Bronchial epithelial cell (primary cell): ENCODE measurements around the gene CHKA. TPM values are rescaled to one million over a fixed set of nuclear protein-coding genes. Genes with fewer than 3 reads are reported as not detected.

Source experiments
- DNase-seq: peaks from one replicate; pipeline ENCODE4 v3.0.0-alpha.2; 2010; ENCODE audit warnings: low read depth
- FAIRE-seq: peaks from 2 replicates; lab custom pipeline; 2011; peaks lifted over from hg19 to GRCh38; lab: Jason Lieb, UNC
- H3K27me3 ChIP-seq: 2 replicates; pipeline ENCODE4 v1.5.1; 2011; ENCODE audit warnings: low read length; ENCODE audit not compliant: control insufficient read depth, insufficient read depth
- H3K36me3 ChIP-seq: 2 replicates; pipeline ENCODE4 v1.5.1; 2011; ENCODE audit warnings: low read length; ENCODE audit not compliant: control insufficient read depth, insufficient read depth
- H3K4me3 ChIP-seq: 2 replicates; pipeline ENCODE4 v1.5.1; 2011; ENCODE audit warnings: mild to moderate bottlenecking, low read depth, low read length, control low read depth
- total RNA-seq: library from RNA; depleted of rRNA; stranded (reverse); fragments of >200 nt; gene quantifications from 2 replicates; pipeline ENCODE4 v1.2.1, GENCODE V29; 2014
- TF ChIP-seq, protein P1 (sequence below): IDR thresholded peaks from 2 replicates; pipeline ENCODE4 v1.5.1; 2011; ENCODE audit warnings: mild to moderate bottlenecking, moderate library complexity, low read length, control low read depth, inconsistent platforms; ENCODE audit not compliant: insufficient read depth, severe bottlenecking

CHKA gene
- total RNA-seq, 1 donor from 2014 or later = 7.4 TPM

- Histone ChIP-seq H3K4me3 (peak overlapping the region; percentile 32), H3K27me3 (no peaks in the 10 kb centered on the region), H3K36me3 (no peaks in the 10 kb centered on the region)
- DNase-seq (no peak), FAIRE-seq (no peak)
- TF ChIP-seq, protein P1, sequence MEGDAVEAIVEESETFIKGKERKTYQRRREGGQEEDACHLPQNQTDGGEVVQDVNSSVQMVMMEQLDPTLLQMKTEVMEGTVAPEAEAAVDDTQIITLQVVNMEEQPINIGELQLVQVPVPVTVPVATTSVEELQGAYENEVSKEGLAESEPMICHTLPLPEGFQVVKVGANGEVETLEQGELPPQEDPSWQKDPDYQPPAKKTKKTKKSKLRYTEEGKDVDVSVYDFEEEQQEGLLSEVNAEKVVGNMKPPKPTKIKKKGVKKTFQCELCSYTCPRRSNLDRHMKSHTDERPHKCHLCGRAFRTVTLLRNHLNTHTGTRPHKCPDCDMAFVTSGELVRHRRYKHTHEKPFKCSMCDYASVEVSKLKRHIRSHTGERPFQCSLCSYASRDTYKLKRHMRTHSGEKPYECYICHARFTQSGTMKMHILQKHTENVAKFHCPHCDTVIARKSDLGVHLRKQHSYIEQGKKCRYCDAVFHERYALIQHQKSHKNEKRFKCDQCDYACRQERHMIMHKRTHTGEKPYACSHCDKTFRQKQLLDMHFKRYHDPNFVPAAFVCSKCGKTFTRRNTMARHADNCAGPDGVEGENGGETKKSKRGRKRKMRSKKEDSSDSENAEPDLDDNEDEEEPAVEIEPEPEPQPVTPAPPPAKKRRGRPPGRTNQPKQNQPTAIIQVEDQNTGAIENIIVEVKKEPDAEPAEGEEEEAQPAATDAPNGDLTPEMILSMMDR = no peak
Observed at GRCh38 chr11:68127714-68128681, 6.8 kb upstream of the CHKA start.

DNA sequence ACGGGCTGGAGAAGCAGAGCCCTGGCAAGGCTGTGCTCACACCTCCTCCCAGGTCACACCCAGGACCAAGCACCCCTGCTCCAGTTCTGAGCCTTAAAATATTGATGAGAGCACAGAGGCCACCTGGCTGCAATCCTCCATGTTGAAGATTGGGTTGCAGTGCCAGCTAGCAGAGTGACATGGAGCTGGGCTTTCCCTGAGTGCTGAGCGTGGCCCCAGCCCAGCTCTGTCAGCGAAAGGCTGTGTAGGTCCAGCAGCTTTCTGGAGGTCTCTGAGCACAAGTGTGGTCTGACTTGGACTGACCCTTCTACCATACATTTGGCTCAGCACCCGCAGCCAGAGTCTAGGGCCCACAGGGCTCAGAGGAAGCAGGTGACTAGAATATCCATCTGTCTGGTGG lies 4.0 kb upstream of the CHKA start:
- H3K36me3 ChIP-seq = no peaks in the 10 kb centered on the region
- no peak for DNase-seq
- no peak for FAIRE-seq
- TF ChIP-seq, protein P1 = no peak
- H3K27me3 ChIP-seq = no peaks in the 10 kb centered on the region
- H3K4me3 ChIP-seq = no peak overlapping the region

- FAIRE-seq (no peak), DNase-seq (no peak)
- H3K4me3 ChIP-seq = no peak overlapping the region
- TF ChIP-seq, protein P1 = no peak
- H3K27me3 ChIP-seq = no peaks in the 10 kb centered on the region
- H3K36me3 ChIP-seq = no peaks in the 10 kb centered on the region
Observed at GRCh38 chr11:68122936-68123539, 1.9 kb upstream of the CHKA start.

GRCh38 chr11:68120273-68121066 lies 718 bp downstream of the CHKA start:
- H3K36me3 ChIP-seq = no peaks in the 10 kb centered on the region
- peak overlapping the region; percentile 43 for H3K4me3 ChIP-seq
- H3K27me3 ChIP-seq = no peaks in the 10 kb centered on the region
- FAIRE-seq = no peak
- TF ChIP-seq, protein P1 = no peak
- no peak for DNase-seq

- Histone ChIP-seq H3K36me3 (no peaks in the 10 kb centered on the region), H3K27me3 (no peaks in the 10 kb centered on the region), H3K4me3 (no peak overlapping the region)
- FAIRE-seq = no peak
- no peak for DNase-seq
- TF ChIP-seq, protein P1 = no peak
Observed at GRCh38 chr11:68118706-68119448, 2.3 kb downstream of the CHKA start.
